Astrocyte (in vitro differentiated cells and primary cell): ENCODE data around the gene ZSWIM7.

Source experiments
- CTCF ChIP-seq: IDR thresholded peaks from 2 replicates; pipeline ENCODE4 v1.5.1; 2011; ENCODE audit warnings: low read depth, mild to moderate bottlenecking, inconsistent platforms, low read length, moderate library complexity; ENCODE audit not compliant: insufficient read depth
- EZH2 ChIP-seq: IDR thresholded peaks from 2 replicates; pipeline ENCODE4 v1.6.1; 2012; ENCODE audit warnings: mild to moderate bottlenecking, low read length, inconsistent platforms; ENCODE audit not compliant: insufficient read depth

DNA sequence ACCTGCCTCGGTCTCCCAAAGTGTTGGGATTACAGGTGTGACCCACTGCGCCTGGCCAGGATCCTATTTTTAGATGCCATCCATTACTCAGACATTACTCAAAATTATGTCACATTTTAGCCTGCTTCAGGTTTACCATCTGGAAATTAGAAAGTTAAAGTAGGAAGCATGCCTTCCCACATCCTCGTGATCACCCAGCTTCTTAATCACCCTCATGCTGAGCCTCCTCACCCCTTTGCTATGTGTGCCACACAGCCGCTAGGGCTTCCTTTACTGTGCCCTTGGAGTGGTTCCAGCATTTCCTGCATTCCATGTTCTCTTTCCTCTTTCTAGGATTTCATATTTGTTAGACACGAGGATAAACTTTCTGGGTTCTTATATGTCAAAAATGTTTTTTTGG lies 45.3 kb downstream of the ZSWIM7 start:
- TF ChIP-seq CTCF (no peak), EZH2 (no peak)
